HG03521 (cell line): ENCODE results near the gene CD84.
"Not testable (repeated sequence)": the region's sequence is repeated elsewhere in the genome, so short reads cannot be mapped to it uniquely, and the experiment has no call there.

ENCODE experiments used
- ATAC-seq: cut with Tn5 transposase; IDR thresholded peaks from one replicate; pipeline ENCODE4 v1.9.1; 2021; ENCODE audit warnings: mild to moderate bottlenecking, moderate library complexity; ENCODE audit not compliant: unreplicated experiment

Gene CD84

GRCh38 chr1:160579216-160579701 lies at the start of gene CD84:
Gene CD84 (minus strand): TSS chr1:160579496. CDS start chr1:160579437, 59 bp downstream.
- ATAC-seq, result no peak

- no peak for ATAC-seq
Measured at GRCh38 chr1:160628799-160629263, 49.5 kb upstream of the CD84 start.

- ATAC-seq, result not testable (repeated sequence)
Measured at GRCh38 chr1:160627677-160628289, 48.5 kb upstream of the CD84 start.

GRCh38 chr1:160626509-160627342 lies 47.4 kb upstream of the CD84 start:
- ATAC-seq, result no peak

- no peak for ATAC-seq
Measured at GRCh38 chr1:160625725-160626498, 46.6 kb upstream of the CD84 start.

- no peak for ATAC-seq
Measured at GRCh38 chr1:160625321-160625720, 46.0 kb upstream of the CD84 start.

- peak; percentile 26 for ATAC-seq
Measured at GRCh38 chr1:160624464-160624863, 45.2 kb upstream of the CD84 start.

- ATAC-seq, result no peak
Measured at GRCh38 chr1:160623862-160624261, 44.6 kb upstream of the CD84 start.

- no peak for ATAC-seq
Measured at GRCh38 chr1:160623227-160623633, 43.9 kb upstream of the CD84 start.

- ATAC-seq, result no peak
Measured at GRCh38 chr1:160622501-160623226, 43.4 kb upstream of the CD84 start.

- ATAC-seq, result no peak
Measured at GRCh38 chr1:160621633-160622413, 42.5 kb upstream of the CD84 start.

- no peak for ATAC-seq
Measured at GRCh38 chr1:160620942-160621632, 41.8 kb upstream of the CD84 start.

GRCh38 chr1:160619742-160620277 lies 40.5 kb upstream of the CD84 start:
- no peak for ATAC-seq

- ATAC-seq, result no peak
Measured at GRCh38 chr1:160618763-160619274, 39.5 kb upstream of the CD84 start.

- ATAC-seq, result no peak
Measured at GRCh38 chr1:160618327-160618726, 39.0 kb upstream of the CD84 start.

GRCh38 chr1:160615660-160616059 lies 36.4 kb upstream of the CD84 start:
- ATAC-seq, result no peak

GRCh38 chr1:160614410-160614809 lies 35.1 kb upstream of the CD84 start:
- no peak for ATAC-seq

GRCh38 chr1:160612613-160613218 lies 33.4 kb upstream of the CD84 start:
- ATAC-seq, result no peak
